ENCODE results near the gene ZNF57.
"Not testable (repeated sequence)": the region's sequence is repeated elsewhere in the genome, so short reads cannot be mapped to it uniquely, and the experiment has no call there.

DNA sequence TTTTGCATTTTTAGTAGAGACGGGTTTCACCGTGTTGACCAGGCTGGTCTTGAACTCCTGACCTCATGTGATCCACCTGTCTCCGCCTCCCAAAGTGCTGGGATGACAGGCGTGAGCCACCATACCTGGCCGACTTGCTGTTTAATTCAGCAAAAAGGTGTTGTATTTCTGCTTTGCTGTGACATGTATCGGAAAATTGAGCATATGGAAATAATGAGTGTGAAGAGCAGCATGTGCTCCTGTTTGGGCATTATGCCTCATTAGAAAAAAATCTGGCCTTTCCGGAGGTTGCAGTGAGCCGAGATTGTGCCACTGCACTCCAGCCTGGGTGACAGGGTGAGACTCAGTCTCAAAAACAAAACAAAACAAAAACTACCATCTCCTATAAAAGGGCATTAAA, 10.2 kb upstream of the ZNF57 start:
- TF ChIP-seq, protein P1, sequence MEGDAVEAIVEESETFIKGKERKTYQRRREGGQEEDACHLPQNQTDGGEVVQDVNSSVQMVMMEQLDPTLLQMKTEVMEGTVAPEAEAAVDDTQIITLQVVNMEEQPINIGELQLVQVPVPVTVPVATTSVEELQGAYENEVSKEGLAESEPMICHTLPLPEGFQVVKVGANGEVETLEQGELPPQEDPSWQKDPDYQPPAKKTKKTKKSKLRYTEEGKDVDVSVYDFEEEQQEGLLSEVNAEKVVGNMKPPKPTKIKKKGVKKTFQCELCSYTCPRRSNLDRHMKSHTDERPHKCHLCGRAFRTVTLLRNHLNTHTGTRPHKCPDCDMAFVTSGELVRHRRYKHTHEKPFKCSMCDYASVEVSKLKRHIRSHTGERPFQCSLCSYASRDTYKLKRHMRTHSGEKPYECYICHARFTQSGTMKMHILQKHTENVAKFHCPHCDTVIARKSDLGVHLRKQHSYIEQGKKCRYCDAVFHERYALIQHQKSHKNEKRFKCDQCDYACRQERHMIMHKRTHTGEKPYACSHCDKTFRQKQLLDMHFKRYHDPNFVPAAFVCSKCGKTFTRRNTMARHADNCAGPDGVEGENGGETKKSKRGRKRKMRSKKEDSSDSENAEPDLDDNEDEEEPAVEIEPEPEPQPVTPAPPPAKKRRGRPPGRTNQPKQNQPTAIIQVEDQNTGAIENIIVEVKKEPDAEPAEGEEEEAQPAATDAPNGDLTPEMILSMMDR (IDR thresholded peaks at IDR 0.05) = not testable (repeated sequence)
- not testable (repeated sequence) for TF ChIP-seq EP300 (IDR thresholded peaks at IDR 0.05)

Data from sigmoid colon (tissue), 4 donors.